Prostate gland (tissue), 2 donors: ENCODE measurements around the gene UBAC2.

Source experiments
- POLR2A ChIP-seq: fragments of 450-650 bp; IDR thresholded peaks from one replicate; pipeline ENCODE4 v1.6.1; 2016; ENCODE audit warnings: antibody characterized with exemption, mild to moderate bottlenecking
- POLR2AphosphoS5 ChIP-seq: sonication (generic); formaldehyde crosslinking; IDR thresholded peaks from one replicate; pipeline ENCODE4 v1.6.1; 2017; ENCODE audit warnings: antibody characterized with exemption
- TF ChIP-seq, protein P1 (sequence below), 4 experiments: fragments of 200-600 bp in 2 of 4; fragments of 450-650 bp in 2 of 4; sonication (generic) in 2 of 4; IDR thresholded peaks; 1 replicate in 3 of 4; 2 replicates in 1 of 4; pipeline ENCODE4 v1.5.1; 2016 to 2019; ENCODE audit warnings: antibody characterized with exemption in 4 of 4, mild to moderate bottlenecking in 2 of 4, moderate library complexity in 2 of 4

DNA sequence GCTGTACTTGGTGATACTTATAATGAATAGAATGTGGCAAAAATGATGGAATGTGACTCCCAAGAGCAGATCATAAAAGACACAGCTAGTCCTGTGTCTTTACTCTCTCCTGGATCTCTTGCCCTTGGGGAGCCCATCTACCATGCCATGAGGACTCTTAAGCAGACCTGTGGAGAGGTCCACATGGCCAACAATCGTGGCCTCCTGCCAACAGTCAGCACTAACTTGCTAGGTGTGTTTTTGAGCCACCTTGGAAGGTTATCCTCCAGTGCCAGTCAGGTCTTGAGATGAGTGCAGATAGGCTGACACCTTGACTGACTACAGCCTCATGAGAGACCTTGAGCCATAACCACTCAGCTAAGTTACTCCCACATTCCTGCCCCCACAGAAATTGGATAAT lies 128.8 kb downstream of the UBAC2 start:
- TF ChIP-seq, protein P1, sequence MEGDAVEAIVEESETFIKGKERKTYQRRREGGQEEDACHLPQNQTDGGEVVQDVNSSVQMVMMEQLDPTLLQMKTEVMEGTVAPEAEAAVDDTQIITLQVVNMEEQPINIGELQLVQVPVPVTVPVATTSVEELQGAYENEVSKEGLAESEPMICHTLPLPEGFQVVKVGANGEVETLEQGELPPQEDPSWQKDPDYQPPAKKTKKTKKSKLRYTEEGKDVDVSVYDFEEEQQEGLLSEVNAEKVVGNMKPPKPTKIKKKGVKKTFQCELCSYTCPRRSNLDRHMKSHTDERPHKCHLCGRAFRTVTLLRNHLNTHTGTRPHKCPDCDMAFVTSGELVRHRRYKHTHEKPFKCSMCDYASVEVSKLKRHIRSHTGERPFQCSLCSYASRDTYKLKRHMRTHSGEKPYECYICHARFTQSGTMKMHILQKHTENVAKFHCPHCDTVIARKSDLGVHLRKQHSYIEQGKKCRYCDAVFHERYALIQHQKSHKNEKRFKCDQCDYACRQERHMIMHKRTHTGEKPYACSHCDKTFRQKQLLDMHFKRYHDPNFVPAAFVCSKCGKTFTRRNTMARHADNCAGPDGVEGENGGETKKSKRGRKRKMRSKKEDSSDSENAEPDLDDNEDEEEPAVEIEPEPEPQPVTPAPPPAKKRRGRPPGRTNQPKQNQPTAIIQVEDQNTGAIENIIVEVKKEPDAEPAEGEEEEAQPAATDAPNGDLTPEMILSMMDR (IDR thresholded peaks at IDR 0.05), result no peak
- TF ChIP-seq POLR2A (no peak), POLR2AphosphoS5 (no peak)
